H9 (cell line): Measurements from ENCODE around the gene INPP4A. TPM values are rescaled to one million over a fixed set of nuclear protein-coding genes. Genes with fewer than 3 reads are reported as not detected.

ENCODE experiments used
- DNase-seq: peaks from one replicate; pipeline ENCODE4 v3.0.0-alpha.2; 2017
- H2AFZ ChIP-seq: one replicate; pipeline ENCODE4 v1.6.1; 2013; ENCODE audit warnings: mild to moderate bottlenecking, low read length, control low read depth, moderate library complexity
- H2AK5ac ChIP-seq: 2 replicates; pipeline ENCODE4 v1.6.1; 2013; ENCODE audit warnings: low read length, control low read depth, mixed read lengths; ENCODE audit not compliant: insufficient read length
- H2BK120ac ChIP-seq: one replicate; pipeline ENCODE4 v1.6.1; 2013; ENCODE audit warnings: low read depth, mild to moderate bottlenecking, low read length, control low read depth, inconsistent platforms; ENCODE audit not compliant: poor library complexity, severe bottlenecking
- H2BK12ac ChIP-seq: 2 replicates; pipeline ENCODE4 v1.6.1; 2013; ENCODE audit warnings: low read length, control low read depth, mixed read lengths, low read depth; ENCODE audit not compliant: insufficient read length
- H2BK15ac ChIP-seq: 2 replicates; pipeline ENCODE4 v1.6.1; 2013; ENCODE audit warnings: low read depth, low read length, control low read depth
- H2BK20ac ChIP-seq: one replicate; pipeline ENCODE4 v1.6.1; 2013; ENCODE audit warnings: low read depth, mild to moderate bottlenecking, low read length, control low read depth, inconsistent platforms; ENCODE audit not compliant: poor library complexity, severe bottlenecking
- H2BK5ac ChIP-seq: 2 replicates; pipeline ENCODE4 v1.6.1; 2013; ENCODE audit warnings: low read length, control low read depth, mixed read lengths; ENCODE audit not compliant: insufficient read length
- H3K14ac ChIP-seq: 2 replicates; pipeline ENCODE4 v1.6.1; 2013; ENCODE audit warnings: low read length, control low read depth; ENCODE audit not compliant: insufficient read depth
- H3K18ac ChIP-seq: 2 replicates; pipeline ENCODE4 v1.6.1; 2013; ENCODE audit warnings: low read depth, mild to moderate bottlenecking, mixed read lengths, low read length, control low read depth; ENCODE audit not compliant: insufficient read length
- H3K23ac ChIP-seq: 2 replicates; pipeline ENCODE4 v1.6.1; 2013; ENCODE audit warnings: low read length, control low read depth, mixed read lengths, low read depth; ENCODE audit not compliant: insufficient read length
- H3K23me2 ChIP-seq: 2 replicates; pipeline ENCODE4 v1.6.1; 2013; ENCODE audit warnings: low read depth, mild to moderate bottlenecking, mixed read lengths, low read length, control low read depth; ENCODE audit not compliant: insufficient read length, poor library complexity, severe bottlenecking
- H3K27ac ChIP-seq: 2 replicates; pipeline ENCODE4 v1.5.1; 2013; ENCODE audit warnings: low read length, control low read depth, mixed read lengths, low read depth; ENCODE audit not compliant: insufficient read length
- H3K27me3 ChIP-seq: 2 replicates; pipeline ENCODE4 v1.6.1; 2013; ENCODE audit warnings: low read length, control low read depth, inconsistent platforms; ENCODE audit not compliant: insufficient read depth
- H3K4ac ChIP-seq: 2 replicates; pipeline ENCODE4 v1.6.1; 2013; ENCODE audit warnings: low read depth, mild to moderate bottlenecking, control low read depth, inconsistent platforms, low read length, moderate library complexity
- H3K4me1 ChIP-seq: 2 replicates; pipeline ENCODE4 v1.6.1; 2013; ENCODE audit warnings: low read length, control low read depth, inconsistent platforms; ENCODE audit not compliant: insufficient read depth
- H3K4me2 ChIP-seq: 2 replicates; pipeline ENCODE4 v1.6.1; 2013; ENCODE audit warnings: low read length, control low read depth, mixed read lengths; ENCODE audit not compliant: insufficient read length, insufficient read depth
- H3K56ac ChIP-seq: 2 replicates; pipeline ENCODE4 v1.6.1; 2013; ENCODE audit warnings: low read depth, mild to moderate bottlenecking, mixed read lengths, low read length, control low read depth; ENCODE audit not compliant: insufficient read length
- H3K79me1 ChIP-seq: 2 replicates; pipeline ENCODE4 v1.6.1; 2013; ENCODE audit warnings: low read depth, mild to moderate bottlenecking, moderate library complexity, low read length, control low read depth, inconsistent platforms; ENCODE audit not compliant: insufficient read depth, poor library complexity, severe bottlenecking
- H3K79me2 ChIP-seq: 2 replicates; pipeline ENCODE4 v1.6.1; 2013; ENCODE audit warnings: low read length, control low read depth, inconsistent platforms; ENCODE audit not compliant: insufficient read depth
- H3K9ac ChIP-seq: 2 replicates; pipeline ENCODE4 v1.6.1; 2013; ENCODE audit warnings: low read length, control low read depth, mixed read lengths; ENCODE audit not compliant: insufficient read length; ENCODE audit errors: extremely low read depth
- H3K9me3 ChIP-seq: one replicate; pipeline ENCODE4 v1.6.1; 2013; ENCODE audit warnings: low read depth, low read length, inconsistent platforms; ENCODE audit not compliant: control insufficient read depth
- H3T11ph ChIP-seq: one replicate; pipeline ENCODE4 v1.6.1; 2013; ENCODE audit warnings: mild to moderate bottlenecking, low read length, control low read depth, inconsistent platforms
- H4K20me1 ChIP-seq: one replicate; pipeline ENCODE4 v1.6.1; 2013; ENCODE audit not compliant: control insufficient read depth, insufficient read length, insufficient read depth
- H4K5ac ChIP-seq: 2 replicates; pipeline ENCODE4 v1.6.1; 2013; ENCODE audit warnings: low read depth, mild to moderate bottlenecking, mixed read lengths, low read length, control low read depth; ENCODE audit not compliant: insufficient read length
- H4K8ac ChIP-seq: replicated peaks from 2 replicates; pipeline ENCODE4 v1.6.1; 2013; ENCODE audit warnings: low read length, control low read depth, mixed read lengths, low read depth; ENCODE audit not compliant: insufficient read length
- H4K91ac ChIP-seq: 2 replicates; pipeline ENCODE4 v1.6.1; 2013; ENCODE audit warnings: low read depth, mild to moderate bottlenecking, moderate library complexity, mixed read lengths, low read length, control low read depth; ENCODE audit not compliant: insufficient read length
- H3K27ac Mint-ChIP-seq, 3 experiments: 2 replicates in 2 of 3; 3 replicates in 1 of 3; pipeline ENCODE4 v1.8.0; 2020 to 2021; ENCODE audit warnings: mixed read lengths in 3 of 3, mild to moderate bottlenecking in 1 of 3, moderate library complexity in 1 of 3
- H3K27me3 Mint-ChIP-seq: 2 replicates; pipeline ENCODE4 v1.8.0; 2021; ENCODE audit warnings: low read depth, mild to moderate bottlenecking, moderate library complexity, mixed read lengths
- H3K36me3 Mint-ChIP-seq, 3 experiments: 2 replicates in 2 of 3; 3 replicates in 1 of 3; pipeline ENCODE4 v1.8.0; 2020 to 2021; ENCODE audit warnings: low read depth in 3 of 3, mixed read lengths in 3 of 3; ENCODE audit not compliant: insufficient read depth in 1 of 3
- H3K4me1 Mint-ChIP-seq, 2 experiments: 2 replicates each; pipeline ENCODE4 v1.8.0; 2020; ENCODE audit warnings: mixed read lengths in 2 of 2
- H3K4me3 Mint-ChIP-seq, 2 experiments: 2 replicates in 1 of 2; 3 replicates in 1 of 2; pipeline ENCODE4 v1.8.0; 2020 to 2021; ENCODE audit warnings: mild to moderate bottlenecking in 2 of 2, mixed read lengths in 2 of 2, moderate library complexity in 1 of 2
- H3K9me3 Mint-ChIP-seq, 2 experiments: 2 replicates in 1 of 2; 3 replicates in 1 of 2; pipeline ENCODE4 v1.8.0; 2020; ENCODE audit warnings: mild to moderate bottlenecking in 2 of 2, mixed read lengths in 2 of 2, moderate library complexity in 1 of 2
- WGBS: extraction: QIAGEN DNeasy Blood & Tissue Kit; methylation state at CpG from one replicate; pipeline ENCODE4 v1.1.7; 2013; ENCODE audit warnings: missing lambda C conversion rate, low lambda C conversion rate, mixed read lengths; ENCODE audit not compliant: insufficient read length; ENCODE audit errors: extremely low coverage; 5-methylcytosine and 5-hydroxymethylcytosine counted together
- total RNA-seq: library from RNA; stranded (reverse); gene quantifications from 2 replicates; pipeline ENCODE4 v1.2.1, GENCODE V29; 2021
- TF ChIP-seq, protein P1 (sequence below): fragments of 200-600 bp; sonication (generic); conservative IDR thresholded peaks from 3 replicates; pipeline ENCODE4 v1.8.0; 2021; ENCODE audit warnings: antibody characterized with exemption, mild to moderate bottlenecking

INPP4A gene
- total RNA-seq, 1 experiment from 2014 or later, result 55.2 TPM

DNA sequence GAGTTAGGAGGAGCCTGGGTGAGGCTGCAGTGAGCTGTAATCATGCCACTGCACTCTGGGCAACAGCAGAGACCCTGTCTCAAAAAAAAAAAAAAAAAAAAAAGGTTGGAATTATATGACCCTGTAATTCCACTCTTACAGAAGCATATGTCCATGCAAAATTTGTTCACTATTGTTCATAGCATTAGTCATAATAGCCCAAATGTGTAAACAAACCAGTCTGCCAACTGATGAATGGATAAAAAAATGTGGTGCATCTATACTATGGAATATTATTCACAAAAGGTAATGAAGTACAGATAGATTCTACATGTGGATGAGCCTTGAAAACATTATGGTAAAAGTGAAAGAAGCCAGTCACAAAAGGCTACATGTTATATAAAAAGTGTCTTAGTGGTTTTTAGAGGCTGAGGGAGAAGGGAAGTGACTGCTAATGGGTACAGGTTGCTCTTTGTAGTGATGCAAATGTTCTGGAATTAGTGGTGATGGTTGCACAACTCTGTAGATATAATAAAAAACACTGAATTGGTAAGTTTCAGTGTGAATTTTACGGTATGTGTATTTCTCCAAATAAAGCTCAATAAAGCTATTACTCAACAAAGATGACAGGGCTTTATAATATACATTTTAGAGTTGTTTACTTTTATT lies 154.2 kb downstream of the INPP4A start:
- no peak overlapping the region for H3K4ac ChIP-seq
- Mint-ChIP-seq H3K27me3 (no peaks in the 10 kb centered on the region), H3K4me1 (no peaks in the 10 kb centered on the region), H3K9me3 (peaks cover 2 to 6% of the 10 kb centered on the region in 2 experiments), H3K4me3 (no peak overlapping the region), H3K36me3 (peaks cover 14 to 51% (median 40%) of the 10 kb centered on the region in 3 experiments), H3K27ac (no peak overlapping the region)
- H3K23ac ChIP-seq, result no peak overlapping the region
- no CpG with 5 or more reads among the region's 1 CpG for WGBS
- H2AK5ac ChIP-seq, result no peak overlapping the region
- no peaks in the 10 kb centered on the region for H3K4me1 ChIP-seq
- no peaks in the 10 kb centered on the region for H3K9me3 ChIP-seq
- H3K18ac ChIP-seq, result no peak overlapping the region
- no peak overlapping the region for H2BK12ac ChIP-seq
- no peak overlapping the region for H2BK15ac ChIP-seq
- H3K27me3 ChIP-seq, result no peaks in the 10 kb centered on the region
- H2AFZ ChIP-seq, result no peak overlapping the region
- H3K79me1 ChIP-seq, result no peaks in the 10 kb centered on the region
- H3K23me2 ChIP-seq, result no peaks in the 10 kb centered on the region
- no peak overlapping the region for H2BK120ac ChIP-seq
- TF ChIP-seq, protein P1, sequence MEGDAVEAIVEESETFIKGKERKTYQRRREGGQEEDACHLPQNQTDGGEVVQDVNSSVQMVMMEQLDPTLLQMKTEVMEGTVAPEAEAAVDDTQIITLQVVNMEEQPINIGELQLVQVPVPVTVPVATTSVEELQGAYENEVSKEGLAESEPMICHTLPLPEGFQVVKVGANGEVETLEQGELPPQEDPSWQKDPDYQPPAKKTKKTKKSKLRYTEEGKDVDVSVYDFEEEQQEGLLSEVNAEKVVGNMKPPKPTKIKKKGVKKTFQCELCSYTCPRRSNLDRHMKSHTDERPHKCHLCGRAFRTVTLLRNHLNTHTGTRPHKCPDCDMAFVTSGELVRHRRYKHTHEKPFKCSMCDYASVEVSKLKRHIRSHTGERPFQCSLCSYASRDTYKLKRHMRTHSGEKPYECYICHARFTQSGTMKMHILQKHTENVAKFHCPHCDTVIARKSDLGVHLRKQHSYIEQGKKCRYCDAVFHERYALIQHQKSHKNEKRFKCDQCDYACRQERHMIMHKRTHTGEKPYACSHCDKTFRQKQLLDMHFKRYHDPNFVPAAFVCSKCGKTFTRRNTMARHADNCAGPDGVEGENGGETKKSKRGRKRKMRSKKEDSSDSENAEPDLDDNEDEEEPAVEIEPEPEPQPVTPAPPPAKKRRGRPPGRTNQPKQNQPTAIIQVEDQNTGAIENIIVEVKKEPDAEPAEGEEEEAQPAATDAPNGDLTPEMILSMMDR, result no peak
- no peak overlapping the region for H4K91ac ChIP-seq
- no peak overlapping the region for H4K5ac ChIP-seq
- H2BK20ac ChIP-seq, result no peak overlapping the region
- H2BK5ac ChIP-seq, result no peak overlapping the region
- no peak overlapping the region for H3K14ac ChIP-seq
- no peak overlapping the region for H3K9ac ChIP-seq
- H4K8ac ChIP-seq, result no peak overlapping the region
- no peak for DNase-seq
- no peak overlapping the region for H3K56ac ChIP-seq
- no peak overlapping the region for H3K27ac ChIP-seq
- no peak overlapping the region for H3K4me2 ChIP-seq
- H3T11ph ChIP-seq, result no peak overlapping the region
- H4K20me1 ChIP-seq, result no peaks in the 10 kb centered on the region
- H3K79me2 ChIP-seq, result no peaks in the 10 kb centered on the region
